IMR-90 (cell line): ENCODE data around the gene NR6A1. TPM values are rescaled to one million over a fixed set of nuclear protein-coding genes. Genes with fewer than 3 reads are reported as not detected.
A peak's percentile ranks its signal among the peaks of the same experiment; 100 is the strongest.

ENCODE experiments used
- ATAC-seq: fragments of 200-7000 bp; cut with Tn5 transposase; 2 replicates; pipeline ENCODE4 v1.9.1; 2020; ENCODE audit warnings: low read depth, mild to moderate bottlenecking, moderate library complexity
- BruUV-seq: library from RNA; stranded (reverse); fragments of 400-500 nt; replicated peaks from 2 replicates; lab custom pipeline; 2021; lab: Mats Ljungman, UMichigan
- CTCF ChIA-PET: fragments of 300-600 bp; formaldehyde crosslinking; extraction: SDS; loops from one replicate; lab custom pipeline; 2021; ENCODE audit warnings: antibody characterized with exemption; lab: Yijun Ruan, JAX
- POLR2A ChIA-PET: fragments of 300-600 bp; sonication (Branson Sonifier 250); formaldehyde crosslinking; loops from one replicate; lab custom pipeline; 2022; ENCODE audit warnings: antibody characterized with exemption; ENCODE audit not compliant: unreplicated experiment; lab: Charles Lee
- DNase-seq: peaks from one replicate; pipeline ENCODE4 v3.0.0; 2013
- H2AFZ ChIP-seq: replicated peaks from 2 replicates; pipeline ENCODE3; 2013; ENCODE audit warnings: low read length, mild to moderate bottlenecking; ENCODE audit not compliant: poor library complexity
- H2AK5ac ChIP-seq: 2 replicates; pipeline ENCODE4 v1.6.1; 2013; ENCODE audit warnings: low read depth, low read length, inconsistent platforms
- H2AK9ac ChIP-seq: replicated peaks from 2 replicates; pipeline ENCODE3; 2013; ENCODE audit warnings: mild to moderate bottlenecking, low read depth, low read length, moderate library complexity; ENCODE audit not compliant: poor library complexity
- H2BK120ac ChIP-seq: 2 replicates; pipeline ENCODE4 v1.6.1; 2013; ENCODE audit warnings: low read depth, low read length, inconsistent platforms
- H2BK15ac ChIP-seq: 3 replicates; pipeline ENCODE4 v1.6.1; 2013; ENCODE audit warnings: low read depth, low read length, inconsistent platforms
- H2BK20ac ChIP-seq: 2 replicates; pipeline ENCODE4 v1.6.1; 2013; ENCODE audit warnings: low read depth, mild to moderate bottlenecking, inconsistent platforms, low read length, moderate library complexity
- H2BK5ac ChIP-seq: 2 replicates; pipeline ENCODE4 v1.6.1; 2013; ENCODE audit warnings: mild to moderate bottlenecking, low read depth, low read length, inconsistent platforms; ENCODE audit not compliant: poor library complexity, severe bottlenecking
- H3K14ac ChIP-seq: replicated peaks from 2 replicates; pipeline ENCODE4 v1.6.1; 2013; ENCODE audit warnings: low read depth, low read length, inconsistent platforms
- H3K18ac ChIP-seq: 2 replicates; pipeline ENCODE4 v1.6.1; 2013; ENCODE audit warnings: low read depth, low read length, control low read depth
- H3K23ac ChIP-seq: 2 replicates; pipeline ENCODE4 v1.6.1; 2013; ENCODE audit warnings: low read depth, low read length, inconsistent platforms
- H3K27ac ChIP-seq: 2 replicates; pipeline ENCODE4 v1.5.1; 2013; ENCODE audit warnings: mild to moderate bottlenecking, control low read depth, low read length; ENCODE audit not compliant: insufficient read depth
- H3K27me3 ChIP-seq: 2 replicates; pipeline ENCODE4 v1.6.1; 2013; ENCODE audit warnings: low read length; ENCODE audit not compliant: control insufficient read depth, insufficient read depth
- H3K36me3 ChIP-seq: 2 replicates; pipeline ENCODE4 v1.6.1; 2013; ENCODE audit warnings: low read length, mixed read lengths; ENCODE audit not compliant: control insufficient read depth, insufficient read depth
- H3K4ac ChIP-seq: 2 replicates; pipeline ENCODE4 v1.6.1; 2013; ENCODE audit warnings: low read depth, low read length, inconsistent platforms
- H3K4me1 ChIP-seq: 2 replicates; pipeline ENCODE4 v1.6.1; 2013; ENCODE audit warnings: low read length, mixed read lengths; ENCODE audit not compliant: control insufficient read depth, insufficient read depth
- H3K4me2 ChIP-seq: 2 replicates; pipeline ENCODE4 v1.6.1; 2013; ENCODE audit warnings: low read depth, mild to moderate bottlenecking, control low read depth, low read length, moderate library complexity
- H3K4me3 ChIP-seq: 2 replicates; pipeline ENCODE4 v1.5.1; 2013; ENCODE audit warnings: low read depth, mild to moderate bottlenecking, control low read depth, low read length, moderate library complexity; ENCODE audit not compliant: insufficient read depth
- H3K56ac ChIP-seq: 2 replicates; pipeline ENCODE4 v1.6.1; 2013; ENCODE audit warnings: low read length, inconsistent platforms; ENCODE audit not compliant: insufficient read depth; ENCODE audit errors: extremely low read depth
- H3K79me1 ChIP-seq, 2 experiments: 2 replicates each; pipeline ENCODE4 v1.6.1; 2013; ENCODE audit warnings: low read length in 2 of 2, inconsistent platforms in 1 of 2, low read depth in 1 of 2
- H3K9ac ChIP-seq: 2 replicates; pipeline ENCODE4 v1.6.1; 2013; ENCODE audit warnings: low read depth, low read length, control low read depth
- H3K9me1 ChIP-seq: 2 replicates; pipeline ENCODE4 v1.6.1; 2013; ENCODE audit warnings: low read length, inconsistent platforms; ENCODE audit not compliant: insufficient read depth
- H3K9me3 ChIP-seq: 2 replicates; pipeline ENCODE4 v1.6.1; 2013; ENCODE audit warnings: low read length; ENCODE audit not compliant: control insufficient read depth, insufficient read depth
- H4K20me1 ChIP-seq: 2 replicates; pipeline ENCODE4 v1.6.1; 2013; ENCODE audit warnings: low read length, inconsistent platforms; ENCODE audit not compliant: insufficient read depth
- H4K5ac ChIP-seq: 2 replicates; pipeline ENCODE4 v1.6.1; 2013; ENCODE audit warnings: mild to moderate bottlenecking, low read depth, low read length, control low read depth
- H4K8ac ChIP-seq, 2 experiments: 2 replicates each; pipeline ENCODE4 v1.6.1; 2013; ENCODE audit warnings: low read depth in 2 of 2, low read length in 2 of 2, control low read depth in 1 of 2, inconsistent platforms in 1 of 2
- H4K91ac ChIP-seq: 2 replicates; pipeline ENCODE4 v1.6.1; 2013; ENCODE audit warnings: low read depth, low read length, inconsistent platforms; ENCODE audit not compliant: insufficient read depth
- CEBPB ChIP-seq: IDR thresholded peaks from 2 replicates; pipeline ENCODE4 v1.6.1; 2012; ENCODE audit warnings: low read depth, low read length, improper control_type of control experiment
- FOS ChIP-seq: fragments of 150-350 bp; IDR thresholded peaks from 2 replicates; pipeline ENCODE4 v1.6.1; 2016; ENCODE audit warnings: low read depth, low read length
- POLR2A ChIP-seq: IDR thresholded peaks from 2 replicates; pipeline ENCODE4 v1.6.1; 2012; ENCODE audit warnings: mild to moderate bottlenecking, low read depth, low read length
- USF2 ChIP-seq: fragments of 150-350 bp; IDR thresholded peaks from 2 replicates; pipeline ENCODE4 v1.6.1; 2017; ENCODE audit warnings: mild to moderate bottlenecking, antibody characterized with exemption, low read length, low read depth
- WGBS, 2 experiments: methylation state at CpG; one replicate each; pipeline versions ENCODE4 v1.1.5 to v1.1.7; 2013; ENCODE audit warnings: missing lambda C conversion rate in 2 of 2; ENCODE audit not compliant: insufficient read length in 1 of 2; ENCODE audit errors: extremely low coverage in 2 of 2; 5-methylcytosine and 5-hydroxymethylcytosine counted together
- dilution Hi-C: fragments of 300-500 bp; cut with HindIII; formaldehyde crosslinking; loops from one replicate; pipeline ENCODE4 v1.14.3; 2018; ENCODE audit warnings: low sequenced_read_pairs; ENCODE audit not compliant: unreplicated experiment
- in situ Hi-C: fragments of 300-500 bp; cut with MboI; formaldehyde crosslinking; loops from 3 replicates; pipeline ENCODE4 v1.14.3; 2019; ENCODE audit warnings: low sequenced_read_pairs, inconsistent platforms, mixed read lengths
- intact Hi-C: fragments of 100-400 bp; cut with micrococcal nuclease; formaldehyde crosslinking; loops from 2 replicates; pipeline ENCODE4 v1.10.0; 2022
- polyA plus RNA-seq, 3 experiments: library from polyadenylated mRNA; depleted of rRNA; stranded (reverse); fragments of >200 nt; gene quantifications; 2 replicates each; pipeline ENCODE4 v1.2.3, GENCODE V29; 2012; ENCODE audit warnings: low replicate concordance in 1 of 3
- total RNA-seq: library from RNA; depleted of rRNA; stranded (reverse); fragments of >200 nt; gene quantifications from 2 replicates; pipeline ENCODE4 v1.2.3, GENCODE V29; 2012

Gene NR6A1
- total and polyA plus RNA-seq, 2 of the 4 experiments (the other 2 are of a cell fraction), result 0.14 to 0.36 TPM

- peak overlapping the region; percentile 46 for H2BK5ac ChIP-seq
- WGBS, 2 experiments, result no CpG with 5 or more reads among the region's 5 CpGs
- H2BK15ac ChIP-seq, result no peak overlapping the region
- DNase-seq (peak; percentile 81), ATAC-seq (peak; percentile 57)
- no peak overlapping the region for H3K23ac ChIP-seq
- dilution Hi-C loops, result no loop called here
- H2BK20ac ChIP-seq, result no peak overlapping the region
- no peak overlapping the region for H3K4ac ChIP-seq
- H3K4me2 ChIP-seq, result peak overlapping the region; percentile 78; the same call in 1 of the 2 replicates
- H4K5ac ChIP-seq, result no peak overlapping the region; the same call in 1 of the 2 replicates
- ChIA-PET CTCF (interaction anchor here (1.3 to 1.6 kb wide), 2 partner anchors 8 to 13 kb away, joined by 3 to 4 read pairs; no protein-coding TSS in a partner anchor), POLR2A (no interaction called here)
- no peak overlapping the region for H4K91ac ChIP-seq
- H2AK5ac ChIP-seq, result no peak overlapping the region
- no TSS peak for BruUV-seq
- H3K9me3 ChIP-seq, result no peaks in the 10 kb centered on the region
- H3K79me1 ChIP-seq, result peaks cover 21 to 78% of the 10 kb centered on the region in 2 experiments
- no peaks in the 10 kb centered on the region for H3K36me3 ChIP-seq
- peaks cover 4% of the 10 kb centered on the region for H3K9me1 ChIP-seq
- no peaks in the 10 kb centered on the region; the same call in 1 of the 2 replicates for H4K20me1 ChIP-seq
- H2AK9ac ChIP-seq, result no peak overlapping the region
- H3K4me1 ChIP-seq, result peaks cover 10% of the 10 kb centered on the region; the same call in 1 of the 2 replicates
- H2AFZ ChIP-seq, result no peak overlapping the region
- H3K27ac ChIP-seq, result no peak overlapping the region
- no peak overlapping the region for H3K4me3 ChIP-seq
- in situ Hi-C loops, result no loop called here
- no peak overlapping the region for H2BK120ac ChIP-seq
- H3K14ac ChIP-seq, result no peak overlapping the region
- TF ChIP-seq CEBPB (peak; percentile 0; the same call in 1 of the 2 replicates), FOS (peak; percentile 28; the same call in 1 of the 2 replicates), USF2 (no peak), POLR2A (no peak)
- no peak overlapping the region for H3K56ac ChIP-seq
- H3K9ac ChIP-seq, result no peak overlapping the region
- H4K8ac ChIP-seq, result peak overlapping the region in 1 of 2 experiments; percentile 30; a peak in 1 of 4 replicates
- no peaks in the 10 kb centered on the region for H3K27me3 ChIP-seq
- H3K18ac ChIP-seq, result peak overlapping the region; percentile 48; the same call in 1 of the 2 replicates
- intact Hi-C loops, result no loop called here
These were observed 105.6 kb downstream of the NR6A1 start for GRCh38 chr9:124665391-124666058.
